Spleen (tissue), 11 donors: ENCODE data around the gene AFAP1L1. TPM values are rescaled to one million over a fixed set of nuclear protein-coding genes. Genes with fewer than 3 reads are reported as not detected.

Experiments used
- DNase-seq: peaks from one replicate; pipeline ENCODE4 v3.0.0-alpha.2; 2020
- H3K27ac ChIP-seq, 8 donors: fragments of 200-600 bp; sonication (generic) in 7 of 8; 1 replicate in 4 of 8; 2 replicates in 4 of 8; pipeline versions ENCODE4 v1.5.0 to v1.8.0; 2016 to 2021; ENCODE audit warnings: inconsistent platforms in 4 of 8, mild to moderate bottlenecking in 4 of 8, moderate library complexity in 1 of 8
- H3K27me3 ChIP-seq, 7 donors: fragments of 200-600 bp; sonication (generic) in 6 of 7; replicated peaks in 1 of 7; 1 replicate in 4 of 7; 2 replicates in 3 of 7; pipeline versions ENCODE4 v1.5.0 to v1.8.0; 2016 to 2021; ENCODE audit warnings: inconsistent platforms in 3 of 7, mild to moderate bottlenecking in 1 of 7
- H3K36me3 ChIP-seq, 6 donors: fragments of 200-600 bp; sonication (generic) in 5 of 6; 1 replicate in 4 of 6; 2 replicates in 2 of 6; pipeline versions ENCODE4 v1.5.0 to v1.8.0; 2016 to 2021; ENCODE audit warnings: inconsistent platforms in 2 of 6
- H3K4me1 ChIP-seq, 6 donors: fragments of 200-600 bp; sonication (generic) in 5 of 6; 1 replicate in 3 of 6; 2 replicates in 3 of 6; pipeline versions ENCODE4 v1.5.0 to v1.8.0; 2016 to 2021; ENCODE audit warnings: inconsistent platforms in 3 of 6
- H3K4me3 ChIP-seq, 8 donors: fragments of 200-600 bp; sonication (generic) in 7 of 8; 1 replicate in 4 of 8; 2 replicates in 4 of 8; pipeline versions ENCODE4 v1.5.0 to v1.8.0; 2016 to 2021; ENCODE audit warnings: inconsistent platforms in 4 of 8, mild to moderate bottlenecking in 4 of 8, moderate library complexity in 2 of 8
- H3K9me3 ChIP-seq, 8 donors: fragments of 200-600 bp; sonication (generic) in 7 of 8; 1 replicate in 4 of 8; 2 replicates in 4 of 8; pipeline versions ENCODE4 v1.5.0 to v1.8.0; 2016 to 2021; ENCODE audit warnings: inconsistent platforms in 4 of 8
- CTCF ChIP-seq, 11 experiments: fragments of 200-600 bp in 7 of 11; fragments of 450-650 bp in 4 of 11; sonication (generic) in 4 of 11; IDR thresholded peaks in 8 of 11; conservative IDR thresholded peaks in 3 of 11; 1 replicate in 7 of 11; 2 replicates in 4 of 11; pipeline versions ENCODE4 v1.4.0 to v1.8.0; 2016 to 2021; ENCODE audit warnings: antibody characterized with exemption in 11 of 11, inconsistent platforms in 4 of 11, mild to moderate bottlenecking in 1 of 11
- POLR2A ChIP-seq, 3 donors: fragments of 450-650 bp; IDR thresholded peaks; one replicate each; pipeline ENCODE4 v1.5.1; 2017; ENCODE audit warnings: antibody characterized with exemption in 3 of 3, mild to moderate bottlenecking in 1 of 3
- POLR2AphosphoS5 ChIP-seq, 3 donors: sonication (generic); formaldehyde crosslinking; IDR thresholded peaks; one replicate each; pipeline ENCODE4 v1.5.1; 2017; ENCODE audit warnings: antibody characterized with exemption in 3 of 3
- WGBS, 5 donors: extraction: QIAGEN DNeasy Blood & Tissue Kit in 3 of 5; methylation state at CpG; one replicate each; pipeline versions ENCODE4 v1.1.5 to v1.1.7; 2013 to 2018; 5-methylcytosine and 5-hydroxymethylcytosine counted together
- intact Hi-C: fragments of 100-400 bp; cut with DNase I; formaldehyde crosslinking; loops from one replicate; pipeline ENCODE4 v1.15.0; 2023; ENCODE audit warnings: low total_unique reads
- polyA plus RNA-seq, 3 donors: library from polyadenylated mRNA; stranded (reverse); fragments of 200-250 nt; gene quantifications; one replicate each; pipeline ENCODE4 v1.2.1, GENCODE V29; 2013
- total RNA-seq, 7 donors: library from RNA; depleted of rRNA in 3 of 7; stranded (reverse); fragments of >200 nt in 3 of 7; fragmentation: NEBNext Ultra II Directional in 4 of 7; extraction: Animal tissue kit (Norgen Biotek cat#: 25700) in 4 of 7; gene quantifications; one replicate each; pipeline versions ENCODE4 v1.1.0 to v1.2.1, GENCODE V29; 2016 to 2021
- donor health status: healthy with polysubstance abuse.
- donor health status: DM: no; HTN: no; CAD: no; lungs with moderate emphysema.
- donor health status: DM: no; HTN: no; CAD: no.
- donor health status: Bipolar disorder and iron deficiency.
- donor health status: healthy.
- donor health status: DM: no; HTN: no; CAD: no.
- donor health status: DM: yes; HTN: yes; CAD: no.

Gene AFAP1L1
- total and polyA plus RNA-seq, 10 donors: 1.7 to 21.8 (median 10.3) TPM

- TF ChIP-seq POLR2A (IDR thresholded peaks at IDR 0.05) (no peak), POLR2AphosphoS5 (IDR thresholded peaks at IDR 0.05) (peak in 2 of 3 donors; percentile 28 to 45)
- H3K27me3 ChIP-seq: peaks cover 0 to 11% (median 0%) of the 10 kb centered on the region in 7 donors
- H3K4me3 ChIP-seq: no peak overlapping the region
- H3K36me3 ChIP-seq: no peaks in the 10 kb centered on the region
- intact Hi-C loops: no loop called here
- DNase-seq: no peak
- H3K27ac ChIP-seq: peak overlapping the region in 6 of 8 donors; percentile 22 to 68 (median 41)
- H3K4me1 ChIP-seq: peaks cover under 1 to 42% (median 8%) of the 10 kb centered on the region in 6 donors
- 59 to 75% (median 64%) methylated on average over 10 to 11 of the region's 11 CpGs for WGBS, 5 donors
- no peaks in the 10 kb centered on the region for H3K9me3 ChIP-seq
These were observed 32.8 kb downstream of the AFAP1L1 start for GRCh38 chr5:149304195-149305078.

- WGBS, 5 donors: 70 to 79% (median 76%) methylated on average over 6 of the region's 6 CpGs
- peaks cover 0 to 26% (median 8%) of the 10 kb centered on the region in 6 donors for H3K4me1 ChIP-seq
- peaks cover 0 to 5% (median 0%) of the 10 kb centered on the region in 6 donors for H3K36me3 ChIP-seq
- H3K4me3 ChIP-seq: no peak overlapping the region
- no peaks in the 10 kb centered on the region for H3K9me3 ChIP-seq
- H3K27ac ChIP-seq: no peak overlapping the region
- TF ChIP-seq POLR2AphosphoS5 (IDR thresholded peaks at IDR 0.05): no peak
- no peak for TF ChIP-seq CTCF (IDR thresholded peaks at IDR 0.05 in 8 of 11, conservative IDR thresholded peaks at IDR 0.05 in 3 of 11)
- TF ChIP-seq POLR2A (IDR thresholded peaks at IDR 0.05): no peak
- intact Hi-C loops: no loop called here
- H3K27me3 ChIP-seq: no peaks in the 10 kb centered on the region
- no peak for DNase-seq
These were observed 37.7 kb downstream of the AFAP1L1 start for GRCh38 chr5:149309354-149309753.

GRCh38 chr5:149310488-149310887 lies 38.8 kb downstream of the AFAP1L1 start:
- 81 to 91% (median 82%) methylated on average over 4 of the region's 4 CpGs for WGBS, 5 donors
- intact Hi-C loops: no loop called here
- H3K4me1 ChIP-seq: peaks cover 0 to 21% (median 8%) of the 10 kb centered on the region in 6 donors
- no peak for DNase-seq
- TF ChIP-seq POLR2A (IDR thresholded peaks at IDR 0.05): no peak
- TF ChIP-seq CTCF (IDR thresholded peaks at IDR 0.05 in 8 of 11, conservative IDR thresholded peaks at IDR 0.05 in 3 of 11): no peak
- no peak for TF ChIP-seq POLR2AphosphoS5 (IDR thresholded peaks at IDR 0.05)
- H3K4me3 ChIP-seq: no peak overlapping the region
- no peaks in the 10 kb centered on the region for H3K9me3 ChIP-seq
- H3K27me3 ChIP-seq: no peaks in the 10 kb centered on the region
- no peak overlapping the region for H3K27ac ChIP-seq
- peaks cover 0 to 5% (median 0%) of the 10 kb centered on the region in 6 donors for H3K36me3 ChIP-seq

GRCh38 chr5:149310947-149311658 lies 39.4 kb downstream of the AFAP1L1 start:
- intact Hi-C loops: no loop called here
- Histone ChIP-seq H3K27ac (peak overlapping the region in 1 of 8 donors; percentile 24), H3K36me3 (peaks cover 0 to 5% (median 0%) of the 10 kb centered on the region in 6 donors), H3K9me3 (no peaks in the 10 kb centered on the region), H3K4me3 (no peak overlapping the region), H3K4me1 (peaks cover 0 to 21% (median 8%) of the 10 kb centered on the region in 6 donors), H3K27me3 (no peaks in the 10 kb centered on the region)
- TF ChIP-seq POLR2AphosphoS5 (IDR thresholded peaks at IDR 0.05) (no peak), CTCF (IDR thresholded peaks at IDR 0.05 in 8 of 11, conservative IDR thresholded peaks at IDR 0.05 in 3 of 11) (no peak), POLR2A (IDR thresholded peaks at IDR 0.05) (no peak)
- DNase-seq: no peak
- WGBS, 5 donors: 34 to 58% (median 46%) methylated on average over 8 to 10 of the region's 10 CpGs
